Panc1 (cell line): ENCODE results near the gene FNDC4. TPM values are rescaled to one million over a fixed set of nuclear protein-coding genes. Genes with fewer than 3 reads are reported as not detected.

Experiments
- ATAC-seq: fragments of 200-7000 bp; cut with Tn5 transposase; 2 replicates; pipeline ENCODE4 v1.9.1; 2020; ENCODE audit warnings: mild to moderate bottlenecking, moderate library complexity
- BruUV-seq: library from RNA; stranded (reverse); fragments of 400-500 nt; replicated peaks from 2 replicates; lab custom pipeline; 2021; lab: Mats Ljungman, UMichigan
- CTCF ChIA-PET: fragments of 300-600 bp; sonication (Branson Sonifier 250); formaldehyde crosslinking; loops from one replicate; lab custom pipeline; 2022; ENCODE audit warnings: antibody characterized with exemption; lab: Charles Lee
- POLR2A ChIA-PET: fragments of 300-600 bp; sonication (Branson Sonifier 250); formaldehyde crosslinking; loops from one replicate; lab custom pipeline; 2022; ENCODE audit warnings: antibody characterized with exemption; lab: Charles Lee
- DNase-seq: peaks from one replicate; pipeline ENCODE4 v3.0.0-alpha.2; 2010; ENCODE audit warnings: low read depth, low spot score
- H3K27ac ChIP-seq: 2 replicates; pipeline ENCODE4 v1.5.1; 2011; ENCODE audit warnings: mild to moderate bottlenecking, low read length, inconsistent platforms
- H3K27me3 ChIP-seq: fragments of 200-500 bp; sonication (Bioruptor generic); 2 replicates; pipeline ENCODE4 v1.6.0; 2014; ENCODE audit warnings: low read length, inconsistent platforms; ENCODE audit not compliant: control insufficient read depth, insufficient read depth
- H3K36me3 ChIP-seq: fragments of 200-500 bp; sonication (Bioruptor generic); 2 replicates; pipeline ENCODE4 v1.5.1; 2014; ENCODE audit warnings: inconsistent platforms, mild to moderate bottlenecking, low read length, moderate library complexity; ENCODE audit not compliant: control insufficient read depth, insufficient read depth
- H3K4me1 ChIP-seq: 2 replicates; pipeline ENCODE4 v1.5.1; 2011; ENCODE audit warnings: inconsistent platforms, mild to moderate bottlenecking, low read length, moderate library complexity; ENCODE audit not compliant: control insufficient read depth, insufficient read depth
- H3K4me3 ChIP-seq, 2 experiments: 2 replicates each; pipeline ENCODE4 v1.5.1; 2011 to 2012; ENCODE audit warnings: low read depth in 2 of 2, low read length in 2 of 2, mild to moderate bottlenecking in 2 of 2, inconsistent platforms in 1 of 2, moderate library complexity in 1 of 2
- H3K9me3 ChIP-seq: fragments of 200-500 bp; sonication (Bioruptor generic); 2 replicates; pipeline ENCODE4 v1.5.1; 2014; ENCODE audit warnings: low read depth, mild to moderate bottlenecking, inconsistent platforms, low read length, moderate library complexity; ENCODE audit not compliant: control insufficient read depth, insufficient read depth
- POLR2AphosphoS5 ChIP-seq: IDR thresholded peaks from 2 replicates; pipeline ENCODE4 v1.6.1; 2012; ENCODE audit warnings: mild to moderate bottlenecking, low read depth, low read length, moderate library complexity
- REST ChIP-seq, 2 experiments: IDR thresholded peaks; 2 replicates each; pipeline ENCODE4 v1.6.1; 2011 to 2012; ENCODE audit warnings: low read depth in 2 of 2, control low read depth in 1 of 2, low read length in 1 of 2, mild to moderate bottlenecking in 1 of 2, moderate library complexity in 1 of 2; ENCODE audit not compliant: insufficient read depth in 1 of 2
- SIN3A ChIP-seq: IDR thresholded peaks from 2 replicates; pipeline ENCODE4 v1.6.1; 2012; ENCODE audit warnings: low read depth, mild to moderate bottlenecking, low read length, moderate library complexity, borderline replicate concordance; ENCODE audit not compliant: insufficient read depth
- TCF7L2 ChIP-seq: IDR thresholded peaks from 2 replicates; pipeline ENCODE4 v1.6.1; 2011; ENCODE audit warnings: mild to moderate bottlenecking, low read depth, low read length, inconsistent platforms
- in situ Hi-C: cut with HindIII; loops from 2 replicates; pipeline ENCODE4 v1.10.0; 2016; ENCODE audit warnings: low sequenced_read_pairs, low pct_unique_long_range_greater_than_20kb
- intact Hi-C: fragments of 100-400 bp; cut with micrococcal nuclease; formaldehyde crosslinking; loops from one replicate; pipeline ENCODE4 v1.10.0; 2022; ENCODE audit not compliant: unreplicated experiment
- total RNA-seq: library from RNA; stranded (reverse); gene quantifications from one replicate; pipeline ENCODE4 v1.2.1, GENCODE V29; 2021; ENCODE audit not compliant: unreplicated experiment
- TF ChIP-seq, protein P1 (sequence below): fragments of 450-650 bp; IDR thresholded peaks from 2 replicates; pipeline ENCODE4 v1.5.1; 2017; ENCODE audit warnings: mild to moderate bottlenecking

The FNDC4 gene
- total RNA-seq, 1 experiment from 2014 or later, result 1.3 TPM

GRCh38 chr2:27502142-27502541 lies 7.1 kb upstream of the FNDC4 start:
- CTCF ChIA-PET, result no interaction called here
- peaks cover 11% of the 10 kb centered on the region; the same call in 1 of the 2 replicates for H3K27me3 ChIP-seq
- H3K9me3 ChIP-seq, result no peaks in the 10 kb centered on the region
- TF ChIP-seq SIN3A, result no peak
- TF ChIP-seq, protein P1, sequence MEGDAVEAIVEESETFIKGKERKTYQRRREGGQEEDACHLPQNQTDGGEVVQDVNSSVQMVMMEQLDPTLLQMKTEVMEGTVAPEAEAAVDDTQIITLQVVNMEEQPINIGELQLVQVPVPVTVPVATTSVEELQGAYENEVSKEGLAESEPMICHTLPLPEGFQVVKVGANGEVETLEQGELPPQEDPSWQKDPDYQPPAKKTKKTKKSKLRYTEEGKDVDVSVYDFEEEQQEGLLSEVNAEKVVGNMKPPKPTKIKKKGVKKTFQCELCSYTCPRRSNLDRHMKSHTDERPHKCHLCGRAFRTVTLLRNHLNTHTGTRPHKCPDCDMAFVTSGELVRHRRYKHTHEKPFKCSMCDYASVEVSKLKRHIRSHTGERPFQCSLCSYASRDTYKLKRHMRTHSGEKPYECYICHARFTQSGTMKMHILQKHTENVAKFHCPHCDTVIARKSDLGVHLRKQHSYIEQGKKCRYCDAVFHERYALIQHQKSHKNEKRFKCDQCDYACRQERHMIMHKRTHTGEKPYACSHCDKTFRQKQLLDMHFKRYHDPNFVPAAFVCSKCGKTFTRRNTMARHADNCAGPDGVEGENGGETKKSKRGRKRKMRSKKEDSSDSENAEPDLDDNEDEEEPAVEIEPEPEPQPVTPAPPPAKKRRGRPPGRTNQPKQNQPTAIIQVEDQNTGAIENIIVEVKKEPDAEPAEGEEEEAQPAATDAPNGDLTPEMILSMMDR, result no peak
- no peak for TF ChIP-seq TCF7L2
- no peak for TF ChIP-seq REST (IDR thresholded peaks at IDR 0.05; ENCODE audit: insufficient read depth in 1 of 2, low read depth in 2 of 2, low read length in 1 of 2)
- TF ChIP-seq POLR2AphosphoS5, result no peak
- no peak for DNase-seq
- no peak for ATAC-seq
- in situ Hi-C loops, result no loop called here
- no TSS peak for BruUV-seq
- no peaks in the 10 kb centered on the region for H3K36me3 ChIP-seq
- no peak overlapping the region for H3K4me3 ChIP-seq
- H3K27ac ChIP-seq, result no peak overlapping the region
- intact Hi-C loops, result no loop called here
- no peaks in the 10 kb centered on the region for H3K4me1 ChIP-seq
- POLR2A ChIA-PET, result no interaction called here

- Histone ChIP-seq H3K27ac (no peak overlapping the region), H3K4me1 (no peaks in the 10 kb centered on the region), H3K4me3 (no peak overlapping the region), H3K27me3 (peaks cover 20% of the 10 kb centered on the region; the same call in 1 of the 2 replicates), H3K9me3 (no peaks in the 10 kb centered on the region), H3K36me3 (no peaks in the 10 kb centered on the region)
- TF ChIP-seq REST (IDR thresholded peaks at IDR 0.05; ENCODE audit: insufficient read depth in 1 of 2, low read depth in 2 of 2, low read length in 1 of 2) (no peak), SIN3A (no peak), POLR2AphosphoS5 (no peak), TCF7L2 (no peak)
- TF ChIP-seq, protein P1, result no peak
- ChIA-PET POLR2A (no interaction called here), CTCF (no interaction called here)
- BruUV-seq, result no TSS peak
- DNase-seq, result no peak
- intact Hi-C loops, result no loop called here
- ATAC-seq, result no peak
- in situ Hi-C loops, result no loop called here
Measured at GRCh38 chr2:27501042-27501441, 6.0 kb upstream of the FNDC4 start.
